ENCODE measurements around the gene CAMK2B.

The CAMK2B gene

GRCh38 chr7:44325201-44325671 lies at the start of gene CAMK2B:
CAMK2B (minus strand) TSS chr7:44325594; CDS start chr7:44325421, 173 bp downstream.
- no peak for DNase-seq

DNA sequence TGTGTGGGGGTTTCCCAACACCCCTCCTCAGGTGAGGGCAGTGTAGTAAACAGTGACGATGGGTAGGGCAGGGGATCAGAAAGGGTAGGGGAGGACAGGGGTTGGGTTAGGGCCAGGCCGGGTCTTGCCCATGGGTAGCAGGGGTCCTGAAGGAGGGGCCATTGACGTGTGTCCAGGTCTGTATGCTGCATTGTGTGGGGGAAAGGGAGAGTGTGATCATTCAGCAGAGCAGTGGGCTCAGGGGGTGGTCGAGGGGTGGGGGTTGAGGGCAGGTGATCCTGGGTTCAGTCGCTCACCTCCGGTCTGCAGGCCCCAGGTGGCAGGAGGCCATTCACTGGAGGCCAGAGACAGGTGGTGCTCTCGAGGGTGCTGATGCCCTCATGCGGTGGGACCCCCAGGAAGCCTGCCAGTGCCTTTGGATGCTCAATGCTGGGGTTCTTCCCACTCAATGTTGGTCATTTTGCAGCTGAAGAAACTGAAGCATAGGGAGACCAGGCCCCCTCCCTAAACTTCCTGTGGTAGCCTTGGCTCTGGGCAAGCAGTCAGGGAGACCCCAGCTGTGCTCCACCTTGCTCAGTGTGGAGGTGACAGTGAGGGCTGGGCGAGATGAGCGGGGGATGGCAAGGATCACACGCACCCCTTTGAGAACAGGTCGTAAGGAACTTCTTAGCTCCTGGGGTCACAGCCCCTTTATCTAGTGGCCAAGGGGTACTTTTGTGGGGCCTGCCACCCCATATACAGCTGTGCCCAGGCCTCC lies 48.8 kb upstream of the CAMK2B start:
- no peak for DNase-seq

- no peak for DNase-seq
These were observed 48.0 kb upstream of the CAMK2B start for GRCh38 chr7:44373418-44373740.

GRCh38 chr7:44372560-44373417 lies 47.4 kb upstream of the CAMK2B start:
- no peak for DNase-seq

GRCh38 chr7:44368885-44369284 lies 43.5 kb upstream of the CAMK2B start:
- no peak for DNase-seq

- no peak for DNase-seq
These were observed 43.1 kb upstream of the CAMK2B start for GRCh38 chr7:44368455-44368854.

GRCh38 chr7:44367475-44368043 lies 42.2 kb upstream of the CAMK2B start:
- no peak for DNase-seq

DNA sequence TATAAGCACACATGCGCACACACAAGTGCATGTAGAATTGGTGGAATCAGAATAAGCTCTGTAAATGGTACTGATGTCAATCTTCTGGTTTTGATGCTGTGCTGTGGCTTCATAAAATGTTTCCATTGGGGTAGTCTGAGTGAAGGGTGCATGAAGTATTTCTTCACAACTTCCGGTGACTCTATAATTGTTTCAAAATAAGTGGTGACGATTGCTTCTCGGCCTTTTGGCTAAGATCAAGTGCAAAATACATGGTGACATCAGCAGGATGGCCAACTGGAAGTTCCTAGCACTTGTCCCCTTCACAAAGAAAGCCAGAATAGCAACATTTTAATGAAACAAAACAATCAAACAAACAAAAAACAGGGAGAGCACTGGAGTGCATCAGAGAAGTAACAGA lies 41.6 kb upstream of the CAMK2B start:
- DNase-seq = no peak

DNA sequence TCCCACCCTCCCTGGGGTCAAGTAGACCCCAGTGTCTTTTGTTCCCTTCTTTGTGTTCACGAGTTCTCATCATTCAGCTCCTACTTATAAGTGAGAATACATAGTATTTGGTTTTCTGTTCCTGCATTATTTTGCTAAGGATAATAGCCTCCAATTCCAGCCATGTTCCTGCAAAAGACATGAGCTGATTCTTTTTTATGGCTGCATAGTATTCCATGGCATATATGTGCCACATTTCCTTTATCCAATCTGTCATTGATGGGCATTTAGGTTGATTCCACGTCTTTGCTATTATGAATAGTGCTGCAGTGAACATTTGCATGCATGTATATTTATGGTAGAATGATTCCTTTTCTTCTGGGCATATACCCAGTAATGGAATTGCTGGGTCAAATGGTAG lies 28.3 kb upstream of the CAMK2B start:
- no peak for DNase-seq

DNA sequence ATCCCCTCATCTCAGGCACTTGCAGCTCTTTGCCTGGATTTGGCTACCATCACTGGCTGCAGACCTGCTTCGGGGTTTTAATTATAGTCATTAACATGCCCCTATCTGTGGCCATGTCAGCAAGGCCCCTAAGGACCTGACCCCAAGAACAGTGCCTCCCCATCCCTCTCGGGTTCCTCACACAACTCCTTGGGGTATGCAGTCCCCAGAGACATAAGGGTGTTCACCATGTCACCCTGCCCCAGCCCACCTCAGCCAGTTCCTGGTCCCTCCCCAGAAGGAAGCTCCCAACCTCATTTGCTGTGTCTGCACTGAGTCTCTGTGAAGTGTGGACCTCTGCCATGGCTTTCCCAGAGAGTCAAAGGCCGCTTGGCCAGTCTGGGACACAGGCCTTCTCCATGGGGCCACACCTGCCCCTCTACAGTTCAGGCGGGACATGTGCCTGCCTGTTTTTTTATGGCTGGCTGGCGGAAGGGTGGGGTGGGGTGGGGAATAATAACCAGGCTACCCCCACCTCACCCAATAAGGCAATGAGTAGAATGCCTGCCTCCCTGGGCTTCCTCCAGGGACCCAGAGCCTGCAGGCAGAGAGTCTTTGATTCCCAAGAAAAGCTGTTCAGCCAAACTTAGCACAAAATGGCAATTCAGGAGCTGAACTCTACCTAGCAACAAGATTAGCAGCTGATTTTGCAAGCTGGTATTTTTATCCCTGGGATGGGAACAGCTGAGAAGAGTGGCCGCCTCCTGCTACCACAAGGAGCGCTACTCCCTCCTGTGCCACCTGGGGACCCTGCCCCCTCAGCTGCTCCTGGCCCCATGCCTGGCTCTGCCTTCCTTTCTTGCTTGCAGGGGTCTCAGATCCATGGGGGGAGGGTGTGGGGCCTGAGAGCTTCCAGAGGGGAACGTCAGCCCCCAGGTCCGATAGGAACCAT lies 23.7 kb upstream of the CAMK2B start:
- DNase-seq = no peak

- no peak for DNase-seq
These were observed 22.9 kb upstream of the CAMK2B start for GRCh38 chr7:44348300-44348699.

DNA sequence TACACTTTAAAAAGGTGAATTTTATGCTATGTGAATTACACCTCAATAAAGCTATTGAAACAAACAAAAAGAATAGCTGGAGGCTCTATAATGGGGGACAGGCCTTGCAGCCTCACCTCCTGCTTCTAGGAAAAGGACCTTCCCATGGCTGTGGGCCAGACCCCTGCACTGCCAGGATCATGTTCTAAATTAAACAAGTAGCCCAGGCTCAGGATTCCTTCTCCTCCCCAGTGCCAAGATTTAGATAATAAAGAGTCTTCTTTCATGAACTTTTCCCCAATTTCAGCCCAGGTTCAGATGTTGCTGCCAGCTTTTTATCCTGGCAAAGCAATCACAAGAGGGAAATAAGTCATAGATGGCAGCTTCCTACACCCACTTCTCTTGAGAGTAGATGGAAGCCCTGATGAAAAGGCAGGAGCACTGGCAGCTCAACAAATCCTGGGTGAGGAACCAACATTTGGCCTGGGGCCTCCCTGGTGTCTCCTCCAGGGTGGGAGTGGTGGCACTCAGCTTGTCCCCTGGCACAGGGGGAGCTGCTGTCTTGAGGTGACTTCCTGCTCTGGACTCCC lies 22.2 kb upstream of the CAMK2B start:
- DNase-seq = no peak

DNA sequence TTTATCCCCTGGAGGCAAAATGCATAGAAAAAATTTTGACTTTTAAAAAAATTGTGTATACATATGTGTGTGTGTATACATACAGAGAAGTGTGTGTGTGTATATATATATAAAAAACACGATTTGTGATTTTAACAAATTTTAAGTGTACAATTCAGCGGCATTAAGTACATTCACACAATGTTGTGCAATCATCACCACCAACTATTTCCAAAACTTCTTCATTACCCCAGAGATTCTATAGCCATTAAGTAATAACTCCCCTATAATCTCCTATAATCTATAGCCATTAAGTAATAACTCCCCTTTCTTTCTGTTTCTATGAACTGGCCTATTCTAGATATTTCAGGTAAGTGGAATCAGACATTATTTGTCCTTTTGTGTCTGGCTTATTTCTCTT lies 20.7 kb upstream of the CAMK2B start:
- no peak for DNase-seq

GRCh38 chr7:44341401-44341800 lies 16.0 kb upstream of the CAMK2B start:
- no peak for DNase-seq

DNA sequence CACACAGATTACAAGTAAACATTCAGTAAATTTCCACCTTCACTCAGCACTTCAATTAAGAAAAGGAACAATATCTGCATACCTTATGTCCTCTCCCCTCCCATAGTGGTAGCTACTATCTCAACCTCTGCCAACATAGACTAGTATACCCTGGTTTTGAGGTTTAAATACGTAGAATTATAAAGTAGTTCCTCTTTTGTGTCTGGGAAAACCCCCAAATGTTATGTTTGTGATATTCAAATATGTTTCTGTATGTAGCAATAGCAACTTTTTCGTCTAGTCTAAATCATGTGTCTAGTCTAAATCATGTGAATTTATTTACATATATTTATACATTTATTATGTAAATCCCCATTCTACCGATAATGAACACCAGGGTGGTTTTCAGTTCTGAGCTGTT lies 13.2 kb upstream of the CAMK2B start:
- DNase-seq = no peak

- DNase-seq = no peak
These were observed 11.1 kb upstream of the CAMK2B start for GRCh38 chr7:44336491-44336890.

DNA sequence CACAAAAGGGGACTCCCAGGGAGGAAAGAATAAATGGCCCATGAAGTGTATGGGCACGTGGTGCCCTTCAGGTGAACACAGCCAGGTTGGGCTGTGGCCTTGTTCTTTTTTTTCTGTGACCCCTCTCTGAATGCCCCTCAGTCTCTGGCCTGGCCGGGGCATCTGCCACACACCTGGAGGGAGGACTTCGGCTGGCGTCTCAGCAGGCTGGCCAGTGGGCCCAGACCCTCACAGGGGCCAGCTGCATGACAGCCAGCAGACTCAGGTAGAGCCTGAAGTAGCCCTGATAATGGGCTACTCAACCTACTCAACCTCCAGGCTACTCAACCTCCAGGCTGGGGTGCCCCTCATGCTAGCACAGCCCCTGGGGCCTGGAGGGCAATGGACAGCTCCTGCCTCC lies 9.8 kb upstream of the CAMK2B start:
- DNase-seq = no peak

GRCh38 chr7:44334734-44335097 lies 9.3 kb upstream of the CAMK2B start:
- no peak for DNase-seq

GRCh38 chr7:44333911-44334733 lies 8.7 kb upstream of the CAMK2B start:
- no peak for DNase-seq

- DNase-seq = no peak
These were observed 6.3 kb upstream of the CAMK2B start for GRCh38 chr7:44331682-44332081.

GRCh38 chr7:44330331-44330730 lies 4.9 kb upstream of the CAMK2B start:
- no peak for DNase-seq

GRCh38 chr7:44329888-44330287 lies 4.5 kb upstream of the CAMK2B start:
- no peak for DNase-seq
